ENCODE results near the gene CASP6. TPM values are rescaled to one million over a fixed set of nuclear protein-coding genes. Genes with fewer than 3 reads are reported as not detected.

Gene CASP6
- total and polyA plus RNA-seq, 5 donors = 6.5 to 13.4 (median 9.6) TPM

GRCh38 chr4:109665783-109666485 is 37.3 kb downstream of the CASP6 start:
- WGBS = 65% methylated on average over 5 of the region's 5 CpGs
- no peak for ATAC-seq
- H3K4me3 ChIP-seq (ENCODE audit: low read length) = no peak overlapping the region
- no peaks in the 10 kb centered on the region for H3K9me3 ChIP-seq (ENCODE audit: control insufficient read depth, low read length)
- H3K27ac ChIP-seq (ENCODE audit: low read length) = no peak overlapping the region
- H3K4me1 ChIP-seq (ENCODE audit: control insufficient read depth, insufficient read depth, low read length) = peaks cover 1% of the 10 kb centered on the region
- intact Hi-C loops (cut with DNase I) = no loop called here
- DNase-seq = no peak
- H3K27me3 ChIP-seq (ENCODE audit: control insufficient read depth, insufficient read depth) = no peaks in the 10 kb centered on the region

DNA sequence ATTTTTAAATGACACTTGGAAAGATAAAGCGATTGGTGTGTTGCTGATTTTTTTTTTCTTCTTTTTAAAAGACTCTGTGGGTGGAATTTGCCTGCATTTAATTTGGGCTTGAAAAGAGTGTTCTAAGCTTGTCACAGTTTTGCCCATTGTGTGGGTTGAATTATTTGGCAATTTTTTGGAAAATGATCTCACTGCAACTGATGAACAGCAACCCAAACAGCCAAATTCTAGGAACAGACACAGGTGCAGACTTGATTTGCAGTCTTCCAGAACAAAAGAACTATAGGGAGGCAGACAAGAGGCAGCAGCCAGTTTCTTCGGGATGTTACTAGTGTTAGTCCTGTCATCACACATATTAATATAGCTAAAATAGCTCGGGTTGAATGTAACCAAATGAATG is 40.5 kb downstream of the CASP6 start:
- 59% methylated on average over 3 of the region's 3 CpGs for WGBS
- Histone ChIP-seq H3K4me1 (ENCODE audit: control insufficient read depth, insufficient read depth, low read length) (peaks cover 1% of the 10 kb centered on the region), H3K27ac (ENCODE audit: low read length) (no peak overlapping the region), H3K4me3 (ENCODE audit: low read length) (no peak overlapping the region), H3K27me3 (ENCODE audit: control insufficient read depth, insufficient read depth) (no peaks in the 10 kb centered on the region), H3K9me3 (ENCODE audit: control insufficient read depth, low read length) (no peaks in the 10 kb centered on the region)
- no peak for DNase-seq
- intact Hi-C loops (cut with DNase I) = no loop called here
- no peak for ATAC-seq

DNA sequence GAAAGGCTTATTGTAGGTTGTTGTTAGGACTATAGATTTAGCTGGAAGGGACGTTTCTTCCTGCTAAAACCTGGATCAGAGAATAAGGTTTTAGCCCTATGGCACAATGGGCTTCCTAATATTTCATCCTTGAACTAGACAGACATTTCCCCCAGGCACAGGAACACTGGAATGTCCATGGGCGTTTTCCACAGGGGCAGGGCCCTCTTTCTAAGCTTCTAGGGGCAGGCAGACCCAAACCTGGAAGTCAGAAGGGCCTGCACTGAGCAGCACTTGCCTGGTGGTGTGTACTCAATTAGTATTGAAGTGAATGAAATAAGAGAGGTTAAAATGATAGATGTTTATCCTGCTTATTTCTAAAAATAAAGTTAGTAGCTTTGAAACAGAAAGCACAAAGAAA is 41.1 kb downstream of the CASP6 start:
- no peak for DNase-seq
- Histone ChIP-seq H3K4me1 (ENCODE audit: control insufficient read depth, insufficient read depth, low read length) (peaks cover 1% of the 10 kb centered on the region), H3K4me3 (ENCODE audit: low read length) (no peak overlapping the region), H3K27me3 (ENCODE audit: control insufficient read depth, insufficient read depth) (no peaks in the 10 kb centered on the region), H3K27ac (ENCODE audit: low read length) (no peak overlapping the region), H3K9me3 (ENCODE audit: control insufficient read depth, low read length) (no peaks in the 10 kb centered on the region)
- intact Hi-C loops (cut with DNase I) = no loop called here
- 75% methylated on average over 2 of the region's 2 CpGs for WGBS
- no peak for ATAC-seq

DNA sequence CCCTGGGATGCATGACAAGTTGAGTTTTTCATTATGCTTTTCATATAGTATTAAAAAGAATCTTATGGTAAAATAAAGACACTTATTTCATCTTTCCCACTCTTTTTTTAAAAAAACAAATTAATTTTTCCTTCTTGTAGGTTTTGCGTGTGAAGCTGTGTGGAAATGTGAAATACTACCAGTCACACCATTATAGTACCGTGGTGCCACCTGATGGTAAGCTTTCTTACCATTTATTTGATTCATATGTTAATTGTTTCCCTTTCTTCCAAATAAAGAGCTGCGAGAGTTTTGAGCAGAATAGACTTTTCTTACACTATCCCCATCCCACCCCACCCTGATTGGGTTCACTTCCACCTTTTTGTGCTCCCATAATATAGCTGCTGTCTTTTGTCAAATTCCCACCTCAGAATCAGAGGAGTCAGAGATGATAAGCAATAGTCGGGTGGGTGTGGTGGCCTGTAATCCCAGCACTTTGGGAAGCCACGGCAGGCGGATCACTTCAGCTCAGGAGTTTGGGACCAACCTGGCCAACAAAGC is 44.3 kb downstream of the CASP6 start:
- H3K27me3 ChIP-seq (ENCODE audit: control insufficient read depth, insufficient read depth) = no peaks in the 10 kb centered on the region
- DNase-seq (no peak), ATAC-seq (no peak)
- no peaks in the 10 kb centered on the region for H3K4me1 ChIP-seq (ENCODE audit: control insufficient read depth, insufficient read depth, low read length)
- H3K27ac ChIP-seq (ENCODE audit: low read length) = no peak overlapping the region
- intact Hi-C loops (cut with DNase I) = loop anchor here (5.0 to 10.0 kb wide), 3 partner anchors 227 to 234 kb away; partner anchors contain the start of gene SEC24B (in 1 of the 4)
- 69% methylated on average over 6 of the region's 6 CpGs for WGBS
- no peaks in the 10 kb centered on the region for H3K9me3 ChIP-seq (ENCODE audit: control insufficient read depth, low read length)
- no peak overlapping the region for H3K4me3 ChIP-seq (ENCODE audit: low read length)

- no peak for ATAC-seq
- WGBS = 96% methylated on average over 9 of the region's 9 CpGs
- H3K9me3 ChIP-seq (ENCODE audit: control insufficient read depth, low read length) = no peaks in the 10 kb centered on the region
- intact Hi-C loops (cut with DNase I) = loop anchor here (5.0 to 10.0 kb wide), 3 partner anchors 226 to 233 kb away; partner anchors contain the start of gene SEC24B (in 1 of the 4)
- H3K27me3 ChIP-seq (ENCODE audit: control insufficient read depth, insufficient read depth) = no peaks in the 10 kb centered on the region
- no peak overlapping the region for H3K4me3 ChIP-seq (ENCODE audit: low read length)
- no peak for DNase-seq
- no peaks in the 10 kb centered on the region for H3K4me1 ChIP-seq (ENCODE audit: control insufficient read depth, insufficient read depth, low read length)
- H3K27ac ChIP-seq (ENCODE audit: low read length) = no peak overlapping the region
Measured at GRCh38 chr4:109657854-109658418, 45.3 kb downstream of the CASP6 start.

- Histone ChIP-seq H3K27me3 (ENCODE audit: control insufficient read depth, insufficient read depth) (no peaks in the 10 kb centered on the region), H3K4me3 (ENCODE audit: low read length) (no peak overlapping the region), H3K9me3 (ENCODE audit: control insufficient read depth, low read length) (no peaks in the 10 kb centered on the region), H3K27ac (ENCODE audit: low read length) (no peak overlapping the region), H3K4me1 (ENCODE audit: control insufficient read depth, insufficient read depth, low read length) (no peaks in the 10 kb centered on the region)
- intact Hi-C loops (cut with DNase I) = loop anchor here (5.0 to 10.0 kb wide), 3 partner anchors 223 to 231 kb away; partner anchors contain the start of gene SEC24B (in 1 of the 4)
- WGBS = 71% methylated on average over 6 of the region's 6 CpGs
- ATAC-seq (no peak), DNase-seq (no peak)
Measured at GRCh38 chr4:109655396-109655795, 47.8 kb downstream of the CASP6 start.

DNA sequence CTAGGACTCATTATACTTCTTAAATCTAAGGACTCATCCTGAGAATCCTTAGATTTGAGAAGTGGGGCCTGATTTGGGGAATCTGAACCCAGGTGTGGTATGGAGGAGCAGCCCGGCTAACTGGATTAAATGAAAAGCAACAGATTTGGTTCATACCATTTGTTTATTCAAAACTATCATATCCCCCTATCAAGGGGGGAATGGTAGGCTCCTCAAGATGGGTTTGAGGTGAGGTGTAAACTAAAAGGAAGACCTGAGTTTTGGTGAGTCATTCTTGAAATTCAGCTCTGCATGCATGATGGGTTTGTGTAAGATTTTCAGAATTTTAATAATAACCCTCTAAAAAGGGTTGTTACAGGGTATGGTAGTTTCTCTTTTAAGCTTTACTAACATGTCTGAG is 53.4 kb downstream of the CASP6 start:
- no peak overlapping the region for H3K27ac ChIP-seq (ENCODE audit: low read length)
- H3K27me3 ChIP-seq (ENCODE audit: control insufficient read depth, insufficient read depth) = no peaks in the 10 kb centered on the region
- ATAC-seq (no peak), DNase-seq (no peak)
- intact Hi-C loops (cut with DNase I) = loop anchor here in 2 of 4 donors (10.0 kb wide), 1 partner anchor 225 kb away; no protein-coding TSS in a partner anchor
- no peak overlapping the region for H3K4me3 ChIP-seq (ENCODE audit: low read length)
- WGBS = 93% methylated on average over 1 of the region's 1 CpG
- peaks cover 3% of the 10 kb centered on the region for H3K4me1 ChIP-seq (ENCODE audit: control insufficient read depth, insufficient read depth, low read length)
- H3K9me3 ChIP-seq (ENCODE audit: control insufficient read depth, low read length) = no peaks in the 10 kb centered on the region

DNA sequence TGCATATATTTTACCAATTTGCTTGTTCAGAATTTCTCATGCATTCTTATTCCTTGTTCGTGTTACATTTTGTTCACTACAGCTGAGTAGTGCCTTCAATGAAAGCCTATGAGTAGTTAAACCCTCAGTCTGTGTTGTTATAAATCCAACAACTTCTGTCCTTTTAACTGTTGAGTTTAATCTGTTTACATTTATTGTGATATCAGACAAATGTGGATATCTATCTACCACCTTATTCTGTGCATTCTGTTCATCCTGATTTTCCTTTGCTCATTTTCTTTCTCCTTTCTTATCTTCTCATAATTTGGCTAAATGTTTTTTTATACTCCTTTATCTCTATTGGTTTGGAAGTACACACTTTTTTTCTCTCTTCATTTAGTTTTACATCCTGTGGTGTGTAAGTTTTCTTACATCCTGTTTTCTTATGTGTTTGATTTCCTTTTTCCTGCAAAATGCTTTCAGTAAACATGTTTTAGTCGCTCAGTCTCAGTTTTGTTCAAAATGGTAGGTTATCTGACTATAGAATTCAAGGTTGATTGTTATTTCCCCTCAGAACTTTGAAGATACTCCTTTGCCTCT is 54.2 kb downstream of the CASP6 start:
- Histone ChIP-seq H3K27ac (ENCODE audit: low read length) (no peak overlapping the region), H3K4me3 (ENCODE audit: low read length) (no peak overlapping the region), H3K4me1 (ENCODE audit: control insufficient read depth, insufficient read depth, low read length) (peaks cover 3% of the 10 kb centered on the region), H3K9me3 (ENCODE audit: control insufficient read depth, low read length) (no peaks in the 10 kb centered on the region), H3K27me3 (ENCODE audit: control insufficient read depth, insufficient read depth) (no peaks in the 10 kb centered on the region)
- WGBS = 80% methylated on average over 2 of the region's 2 CpGs
- intact Hi-C loops (cut with DNase I) = no loop called here
- DNase-seq = no peak
- ATAC-seq = no peak

- DNase-seq = no peak
- ATAC-seq = no peak
- H3K9me3 ChIP-seq (ENCODE audit: control insufficient read depth, low read length) = no peaks in the 10 kb centered on the region
- H3K4me3 ChIP-seq (ENCODE audit: low read length) = no peak overlapping the region
- intact Hi-C loops (cut with DNase I) = no loop called here
- WGBS = 70% methylated on average over 5 of the region's 5 CpGs
- H3K27me3 ChIP-seq (ENCODE audit: control insufficient read depth, insufficient read depth) = no peaks in the 10 kb centered on the region
- H3K27ac ChIP-seq (ENCODE audit: low read length) = no peak overlapping the region
- H3K4me1 ChIP-seq (ENCODE audit: control insufficient read depth, insufficient read depth, low read length) = peaks cover 3% of the 10 kb centered on the region
Measured at GRCh38 chr4:109648266-109648996, 54.8 kb downstream of the CASP6 start.

DNA sequence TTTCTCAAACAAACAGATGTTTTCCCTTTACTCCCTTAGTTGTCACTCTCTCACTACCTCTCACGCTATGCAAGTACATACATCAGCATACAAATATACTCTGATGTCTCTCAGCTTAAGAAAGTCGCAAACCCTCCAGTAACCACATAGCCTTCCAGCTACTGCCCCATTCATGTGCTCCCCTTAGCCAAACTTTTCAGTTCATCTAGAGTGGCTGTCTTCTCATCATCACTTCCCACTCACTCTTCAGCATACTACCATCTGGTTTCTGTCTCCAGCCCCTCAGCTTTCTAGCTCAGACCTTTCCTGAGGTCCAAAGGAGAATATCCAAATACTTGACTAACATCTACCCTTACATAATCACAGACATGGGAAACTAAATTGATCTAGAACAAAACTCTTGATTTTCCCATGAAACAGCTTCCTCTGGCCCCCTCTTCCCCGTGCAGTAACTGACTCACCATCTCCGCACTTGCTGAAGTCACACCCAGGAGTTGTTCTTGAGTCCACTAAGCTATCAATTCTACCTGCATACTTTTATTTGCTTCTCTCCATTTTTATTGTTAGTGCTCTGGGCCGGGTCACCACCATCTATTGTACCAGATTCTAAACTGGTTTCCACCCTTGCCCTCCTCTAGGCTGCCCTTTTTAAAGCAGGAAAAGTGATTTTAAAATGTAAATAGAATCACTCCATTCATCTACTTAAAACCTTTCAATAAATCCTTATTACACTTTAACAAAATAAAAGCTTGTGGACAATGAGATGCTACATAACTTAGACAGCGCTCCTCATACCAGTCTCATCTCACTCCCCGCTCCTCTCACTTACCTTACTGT is 57.2 kb downstream of the CASP6 start:
- Histone ChIP-seq H3K27me3 (ENCODE audit: control insufficient read depth, insufficient read depth) (no peaks in the 10 kb centered on the region), H3K9me3 (ENCODE audit: control insufficient read depth, low read length) (no peaks in the 10 kb centered on the region), H3K4me3 (ENCODE audit: low read length) (no peak overlapping the region), H3K4me1 (ENCODE audit: control insufficient read depth, insufficient read depth, low read length) (peaks cover 3% of the 10 kb centered on the region), H3K27ac (ENCODE audit: low read length) (no peak overlapping the region)
- 75% methylated on average over 7 of the region's 7 CpGs for WGBS
- ATAC-seq (peak in 1 of 2 donors; percentile 56), DNase-seq (no peak)
- intact Hi-C loops (cut with DNase I) = no loop called here
